GM21825 (cell line): ENCODE results near the gene PDZK1.
"Not testable (repeated sequence)": the region's sequence is repeated elsewhere in the genome, so short reads cannot be mapped to it uniquely, and the experiment has no call there.

Experiments used
- ATAC-seq: cut with Tn5 transposase; IDR thresholded peaks from one replicate; pipeline ENCODE4 v1.9.1; 2021; ENCODE audit warnings: mild to moderate bottlenecking, moderate library complexity; ENCODE audit not compliant: unreplicated experiment

The PDZK1 gene

DNA sequence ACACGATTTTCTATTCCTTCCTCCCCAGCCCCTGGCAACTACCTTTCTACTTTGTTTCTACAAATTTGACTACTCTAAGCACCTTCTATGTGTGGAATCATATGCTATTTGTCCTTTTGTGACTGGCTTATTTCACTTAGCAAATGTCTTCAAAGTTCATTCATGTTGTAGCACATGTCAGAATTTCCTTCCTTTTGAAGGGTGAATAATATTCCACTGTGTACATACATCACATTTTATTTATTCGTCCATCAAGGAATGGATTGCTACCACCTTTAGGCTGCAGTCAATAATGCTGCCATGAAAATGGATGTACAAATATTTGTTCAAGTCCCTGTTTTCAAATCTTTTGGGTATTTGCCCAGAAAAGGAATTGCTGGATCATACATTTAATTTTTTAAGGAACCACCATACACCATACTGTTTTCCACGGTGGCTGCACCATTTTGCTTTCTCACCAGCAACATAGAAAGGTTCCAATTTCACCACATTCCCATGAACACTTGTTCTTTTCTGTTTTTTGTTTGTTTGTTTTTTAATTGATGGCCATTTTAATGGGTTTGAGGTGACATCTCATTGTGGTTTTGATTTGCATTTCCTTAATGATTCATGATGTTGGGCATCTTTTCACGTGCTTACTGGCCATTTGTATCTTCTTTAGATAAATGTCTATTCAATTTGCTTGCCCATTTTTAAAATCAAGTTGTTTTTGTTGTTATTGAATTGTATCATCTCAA is 3.3 kb upstream of the PDZK1 start:
- no peak for ATAC-seq

DNA sequence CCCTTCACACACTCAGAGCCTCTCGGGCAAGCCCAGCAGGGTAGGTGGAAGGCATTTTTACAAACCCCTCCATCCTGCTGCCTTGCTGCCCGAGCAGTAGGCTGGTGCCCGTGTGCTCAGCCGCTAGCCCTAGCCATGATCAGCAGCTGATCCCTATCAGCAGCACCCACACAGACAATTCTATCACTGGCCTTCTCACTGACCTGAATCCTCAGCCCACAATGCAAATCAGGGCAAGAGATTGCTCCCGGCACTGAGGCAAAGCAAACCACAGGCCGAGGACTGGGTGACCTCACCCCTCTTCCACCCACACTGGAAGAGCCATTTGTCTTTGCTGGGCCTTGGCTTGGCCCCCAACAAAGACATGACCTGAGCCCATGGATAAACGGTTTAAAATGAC is 895 bp upstream of the PDZK1 start:
- no peak for ATAC-seq

DNA sequence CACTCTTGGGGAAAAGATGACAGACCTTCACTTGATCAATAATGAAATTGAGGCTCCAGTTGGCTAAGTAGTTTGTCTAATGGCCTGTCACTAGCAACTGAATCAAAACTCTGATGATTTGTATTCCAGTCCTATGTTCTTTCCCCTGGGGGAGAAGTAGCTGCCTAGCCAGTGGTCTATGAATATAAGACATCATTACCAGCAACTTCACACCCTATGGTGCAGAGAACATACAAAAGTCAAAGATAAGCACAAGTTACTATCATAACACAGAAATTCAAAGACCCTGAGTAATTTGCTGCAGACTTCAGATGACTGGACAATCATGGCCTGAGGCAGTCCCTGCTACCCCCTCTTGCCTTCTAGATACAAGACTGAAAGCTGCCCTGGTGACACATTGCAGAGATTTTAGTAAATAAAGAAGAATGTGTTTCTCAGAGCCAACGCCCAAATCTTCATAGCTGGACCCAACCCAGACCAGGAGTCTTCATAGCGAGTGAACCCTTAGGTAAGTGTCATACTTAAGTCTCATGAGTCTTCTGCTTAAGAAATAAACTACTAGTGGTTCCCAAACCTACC is 993 bp downstream of the PDZK1 start:
- ATAC-seq: no peak

DNA sequence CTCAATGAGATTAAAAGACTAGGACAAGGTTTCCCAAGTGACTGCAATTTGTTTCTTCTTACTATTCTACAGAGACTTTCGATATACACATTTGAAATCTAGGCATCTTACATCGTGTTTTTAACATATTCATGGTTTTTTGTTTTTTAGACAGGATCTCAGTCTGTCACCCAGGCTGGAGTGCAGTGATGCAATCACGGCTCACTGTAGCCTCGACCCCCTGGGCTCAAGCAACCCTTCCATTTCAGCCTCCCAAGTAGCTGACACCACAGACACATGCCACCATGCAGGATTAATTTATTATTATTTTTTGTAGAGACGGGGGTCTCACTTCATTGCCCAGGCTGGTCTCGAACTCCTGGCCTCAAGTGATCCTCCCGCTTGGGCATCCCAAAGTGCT is 1.5 kb downstream of the PDZK1 start:
- no peak for ATAC-seq

DNA sequence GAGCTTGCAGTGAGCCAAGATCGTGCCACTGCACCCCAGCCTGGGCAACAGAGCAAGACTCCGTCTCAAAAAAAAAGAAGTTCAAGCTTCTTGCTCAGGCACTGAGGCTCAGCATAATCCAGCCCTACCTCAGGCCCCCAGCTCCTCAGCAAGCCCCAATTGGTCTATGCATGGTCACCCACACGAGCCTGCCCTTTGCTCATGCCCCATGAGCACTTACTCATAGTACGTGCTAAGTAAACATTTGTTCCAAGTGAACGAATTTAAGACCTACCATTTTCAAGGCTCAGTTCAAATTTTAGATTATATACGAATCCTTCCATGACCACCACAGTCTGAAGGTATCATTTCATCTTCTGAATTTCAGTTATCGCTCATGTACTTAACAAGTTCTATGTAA is 4.3 kb downstream of the PDZK1 start:
- ATAC-seq: no peak

DNA sequence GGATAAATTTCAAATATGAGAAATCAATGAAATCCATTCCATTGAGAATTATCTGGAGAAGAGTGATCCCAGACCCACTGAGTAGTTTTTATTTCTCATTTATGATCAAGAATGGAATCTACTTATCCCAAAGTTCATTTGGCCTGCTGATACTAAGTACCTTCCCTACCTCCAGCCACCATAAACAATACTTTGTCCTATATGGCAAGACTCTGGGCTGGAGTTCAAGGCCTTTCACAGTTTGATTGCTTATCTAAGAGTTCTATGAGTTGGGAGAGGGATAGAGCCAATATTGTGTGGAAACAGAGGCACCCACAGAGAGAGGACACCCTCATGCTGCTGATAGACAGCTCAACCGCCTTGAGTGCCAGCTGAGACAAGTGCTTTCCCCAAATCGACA is 5.1 kb downstream of the PDZK1 start:
- no peak for ATAC-seq

DNA sequence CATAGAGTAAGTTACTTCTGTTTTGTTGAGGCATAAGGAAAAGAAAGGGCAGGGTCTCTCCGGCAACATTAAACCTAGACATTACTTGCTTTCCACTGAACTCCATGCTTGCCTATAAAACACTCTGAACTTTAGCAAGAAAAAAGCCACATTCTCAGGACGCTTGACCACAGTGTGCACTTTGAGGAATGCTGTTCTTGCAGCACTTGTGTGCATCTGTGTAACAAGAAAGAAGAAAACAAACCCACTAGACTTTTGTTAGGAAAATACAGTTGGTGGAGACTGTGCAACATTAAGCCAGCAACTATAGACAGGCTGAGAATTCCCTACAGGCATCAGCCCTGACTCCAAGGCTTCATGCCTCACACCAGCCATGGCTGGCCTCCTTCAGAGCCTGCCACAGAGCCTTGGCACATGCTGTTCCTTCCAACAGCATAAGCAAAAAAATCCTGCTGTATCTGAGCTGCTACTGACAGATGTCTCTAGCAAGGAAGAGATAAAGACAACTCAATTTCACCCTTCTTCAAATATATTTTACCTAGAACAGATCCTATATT is 5.8 kb downstream of the PDZK1 start:
- no peak for ATAC-seq

DNA sequence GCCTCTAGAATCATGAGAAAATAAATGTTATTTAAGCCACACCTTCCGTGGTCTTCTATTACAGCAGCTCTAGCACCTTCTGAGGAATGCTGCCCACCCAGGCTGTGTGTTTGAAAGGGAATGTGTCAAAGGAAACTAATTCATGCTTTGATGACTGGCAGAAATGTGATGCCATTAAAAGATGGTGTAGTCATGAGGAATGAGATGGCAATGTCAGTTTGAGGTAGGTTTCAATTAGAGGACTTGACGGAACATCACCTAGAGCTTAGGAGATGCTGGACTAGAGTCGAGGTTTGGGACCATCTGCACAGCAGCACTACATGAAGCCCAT is 10.6 kb downstream of the PDZK1 start:
- ATAC-seq: no peak

DNA sequence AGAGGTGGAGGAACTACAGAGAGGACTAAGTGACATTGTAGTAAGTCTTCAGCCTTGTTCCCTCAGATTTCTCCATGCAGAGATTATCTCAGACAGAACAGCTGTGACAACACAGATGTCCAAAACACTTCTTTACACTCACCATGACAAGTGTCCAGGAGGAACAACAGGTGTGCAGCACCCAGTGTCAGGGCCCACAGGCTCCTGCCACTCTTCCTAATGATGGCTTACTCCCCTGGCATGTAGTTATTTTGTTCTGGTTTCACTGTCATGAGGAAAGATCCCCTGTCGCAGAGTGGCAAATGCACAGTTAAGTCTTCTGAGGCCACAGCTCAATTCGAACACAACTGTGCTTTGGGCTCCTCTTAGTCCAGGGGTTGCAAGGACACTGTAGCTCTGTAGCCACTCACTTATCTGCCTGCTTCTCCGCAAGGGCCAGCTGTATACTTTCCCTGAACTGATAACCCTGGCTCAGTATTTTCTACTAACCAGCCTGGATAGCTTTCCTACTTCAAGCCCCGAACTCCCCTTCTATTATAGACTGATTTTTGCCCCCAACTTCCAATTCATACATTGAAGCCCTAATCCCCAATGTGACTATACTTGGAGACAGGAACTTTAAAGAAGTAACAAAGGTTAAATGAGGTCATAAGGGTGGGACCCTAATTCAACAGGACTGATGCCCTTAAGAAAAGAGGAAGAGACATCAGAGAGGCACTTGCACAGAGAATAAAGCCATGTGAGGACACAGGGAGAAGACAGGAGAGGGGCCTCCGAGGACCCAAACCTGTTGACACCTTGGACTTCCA is 11.1 kb downstream of the PDZK1 start:
- ATAC-seq: no peak

DNA sequence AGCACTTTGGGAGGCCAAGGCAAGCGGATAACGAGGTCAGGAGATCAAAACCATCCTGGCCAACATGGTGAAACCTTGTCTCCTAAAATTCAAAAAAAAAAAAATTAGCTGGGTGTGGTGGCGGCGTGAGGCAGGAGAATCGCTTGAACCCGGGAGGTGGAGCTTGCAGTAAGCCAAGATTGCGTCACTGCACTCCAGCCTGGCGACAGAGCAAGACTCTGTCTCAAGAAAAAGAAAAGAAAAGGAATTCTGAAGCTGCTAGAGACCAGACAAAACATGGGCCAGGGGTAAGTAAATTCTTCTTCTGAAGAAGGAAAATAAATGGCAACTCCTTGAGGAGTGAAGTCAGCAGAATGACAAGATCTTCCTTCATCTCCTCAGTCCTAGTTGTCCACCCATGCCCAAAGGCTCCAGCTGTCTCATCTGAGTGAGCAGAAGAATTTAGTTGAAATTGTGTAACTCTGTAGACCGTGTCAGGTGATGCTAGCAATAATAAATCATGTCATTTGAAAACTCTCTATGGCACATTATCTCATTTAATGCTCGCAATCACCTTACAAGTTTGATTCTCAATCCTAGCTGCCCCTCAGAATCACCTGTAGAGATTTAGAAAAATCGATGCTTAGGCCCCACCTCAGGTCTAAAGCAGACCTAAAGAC is 14.3 kb downstream of the PDZK1 start:
- ATAC-seq: no peak

DNA sequence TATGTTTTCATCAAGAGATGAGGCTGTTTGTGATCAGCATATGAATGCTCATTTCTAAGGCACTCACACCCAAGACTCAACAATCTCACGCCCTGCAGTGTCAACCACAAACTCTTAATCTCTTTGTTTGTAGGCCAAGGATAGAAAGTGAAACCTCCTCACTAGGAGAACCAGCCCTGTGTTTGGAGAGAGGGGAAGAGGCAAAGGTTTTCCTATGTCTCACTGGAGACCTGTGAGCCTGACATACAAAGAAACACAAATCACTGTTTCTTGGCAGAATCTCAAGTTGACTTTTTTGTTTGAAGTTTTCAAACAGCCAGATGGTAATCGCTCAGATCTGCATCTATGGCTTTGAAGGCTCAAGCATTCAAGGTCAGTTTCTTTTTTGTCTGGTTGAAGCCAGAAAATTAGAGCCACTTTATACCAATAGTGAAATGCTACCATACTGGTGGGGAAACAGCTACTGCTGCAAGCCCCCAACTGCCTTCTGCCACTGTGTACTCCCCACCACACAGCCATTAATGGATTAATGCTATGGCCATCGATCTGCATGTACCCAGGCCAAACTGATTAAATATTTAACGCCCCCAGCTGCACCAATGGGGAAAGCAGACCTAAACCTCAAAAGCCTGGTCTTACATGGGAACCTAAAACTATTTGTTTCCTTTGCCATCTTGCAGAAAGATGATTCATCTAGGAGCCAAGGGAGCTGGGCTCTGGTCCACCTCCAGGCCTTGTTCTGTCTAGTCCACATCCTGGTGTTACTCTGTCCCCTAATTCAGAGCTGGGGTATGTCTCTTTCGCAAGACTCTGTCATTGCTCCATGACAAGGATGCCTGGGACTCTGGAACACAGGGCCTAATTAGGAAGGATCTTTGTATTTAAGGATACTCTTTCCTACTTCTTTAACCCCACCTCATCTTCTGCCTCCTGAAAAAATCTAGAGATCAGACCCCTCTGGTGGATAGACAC is 16.3 kb downstream of the PDZK1 start:
- ATAC-seq: peak; percentile 80

DNA sequence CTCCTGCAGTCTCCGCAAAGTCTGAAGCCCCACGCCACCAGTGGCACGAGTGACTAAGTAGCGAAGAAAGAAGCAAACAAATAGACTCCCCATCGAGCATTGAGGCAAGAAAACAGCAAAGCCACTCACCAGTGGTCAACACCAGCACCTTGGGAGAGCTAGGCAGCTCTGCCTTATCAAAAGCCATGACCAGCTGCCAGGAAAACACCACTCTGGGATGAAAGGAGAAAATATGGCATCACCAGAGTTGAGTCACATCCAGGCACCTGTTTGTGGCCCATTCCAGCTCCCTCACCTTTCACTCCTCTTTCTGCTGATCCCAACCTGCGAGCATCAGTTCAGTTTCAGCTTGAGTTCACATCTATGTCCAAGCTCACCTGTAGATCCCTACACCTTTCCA is 17.2 kb downstream of the PDZK1 start:
- no peak for ATAC-seq

DNA sequence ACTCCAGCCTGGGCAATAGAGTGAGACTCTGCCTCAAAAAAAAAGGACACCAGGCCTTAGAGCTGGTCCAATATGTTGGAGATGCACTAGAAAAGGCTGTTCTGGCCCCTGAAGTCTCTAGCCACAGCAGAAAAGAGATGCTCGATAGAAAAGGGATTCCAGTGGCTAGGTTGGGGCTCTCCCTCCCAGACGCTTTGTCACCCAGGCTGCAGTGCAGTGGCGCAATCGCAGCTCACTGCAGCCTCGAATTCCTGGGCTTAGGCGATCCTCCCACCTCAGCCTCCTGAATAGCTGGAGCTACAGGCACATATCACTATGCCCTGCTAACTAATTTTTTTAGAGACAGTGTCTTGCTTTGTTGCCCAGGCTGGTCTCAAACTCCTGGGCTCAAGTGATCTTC is 18.2 kb downstream of the PDZK1 start:
- ATAC-seq: no peak

DNA sequence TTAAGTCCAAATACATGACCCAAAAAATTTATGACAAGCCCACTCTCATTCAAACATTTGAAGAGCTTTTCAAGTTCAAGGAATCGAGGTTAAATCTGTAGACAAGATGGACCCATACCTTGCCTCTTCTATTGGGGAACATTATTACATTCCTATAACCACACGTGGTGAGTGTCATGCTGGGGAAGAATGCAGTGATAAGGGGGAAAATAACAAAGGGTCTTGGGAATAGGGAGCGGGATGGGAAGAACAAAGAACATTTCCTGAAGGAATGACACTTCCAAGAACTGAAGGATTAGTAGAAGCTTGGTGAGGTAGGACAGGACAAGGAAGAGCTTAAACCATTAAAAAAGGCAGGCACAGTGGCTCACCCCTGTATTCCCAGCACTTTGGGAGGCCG is 18.8 kb downstream of the PDZK1 start:
- no peak for ATAC-seq

DNA sequence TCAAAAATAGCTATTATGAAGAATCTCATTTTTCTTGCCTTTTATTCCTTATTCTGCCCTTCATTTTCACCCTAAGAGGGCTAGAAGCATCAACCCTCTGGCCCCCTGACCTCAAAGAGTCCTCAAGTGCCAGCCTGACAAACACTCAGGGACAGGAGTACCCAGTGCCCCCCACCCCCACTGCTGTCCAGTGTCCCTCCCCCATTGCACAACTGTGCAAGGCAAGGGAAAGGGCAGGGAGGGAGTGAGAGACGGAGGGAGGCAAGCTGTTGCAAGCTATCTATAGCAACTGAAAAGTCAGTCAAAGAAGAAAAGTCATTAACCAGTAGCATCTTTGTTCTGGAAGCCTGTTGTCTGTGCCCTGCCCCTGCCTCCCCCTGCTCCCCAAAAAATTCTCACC is 21.1 kb downstream of the PDZK1 start:
- not testable (repeated sequence) for ATAC-seq

DNA sequence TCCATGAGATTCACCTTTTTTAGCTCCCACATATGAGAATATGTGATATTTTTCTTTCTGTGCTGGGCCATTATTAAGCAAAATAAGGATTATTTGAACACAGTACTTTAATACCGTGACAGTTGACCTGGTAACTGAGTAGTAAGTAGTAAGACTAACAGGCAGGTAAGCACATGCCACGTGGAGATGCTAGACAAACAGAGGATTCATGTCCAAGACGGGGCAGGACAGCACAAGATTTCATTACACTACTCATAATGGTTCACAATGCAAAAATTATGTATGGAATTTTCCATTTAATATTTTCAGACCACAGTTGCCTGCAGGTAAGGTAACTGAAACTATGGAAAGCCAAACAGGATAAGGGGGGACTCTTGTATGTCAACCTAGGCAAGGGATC is 22.3 kb downstream of the PDZK1 start:
- not testable (repeated sequence) for ATAC-seq

DNA sequence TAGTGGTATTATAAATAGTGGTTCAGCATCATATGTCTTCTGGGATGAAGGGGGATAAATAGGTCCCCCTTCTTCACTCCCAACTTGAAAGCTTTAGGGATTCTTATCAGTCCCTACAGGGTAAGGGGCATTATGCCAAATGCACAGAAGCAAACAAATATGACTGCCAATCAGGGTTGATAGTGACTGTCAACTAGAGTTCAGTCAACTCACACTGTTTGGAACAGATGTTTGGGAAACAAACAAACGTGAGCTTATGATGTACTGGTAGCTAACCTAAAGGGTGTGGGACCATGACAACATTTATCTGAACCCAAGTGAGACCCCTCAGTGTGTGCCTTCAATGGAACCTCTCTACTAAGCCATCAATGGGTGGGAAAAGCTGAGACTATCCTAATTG is 34.0 kb downstream of the PDZK1 start:
- not testable (repeated sequence) for ATAC-seq

DNA sequence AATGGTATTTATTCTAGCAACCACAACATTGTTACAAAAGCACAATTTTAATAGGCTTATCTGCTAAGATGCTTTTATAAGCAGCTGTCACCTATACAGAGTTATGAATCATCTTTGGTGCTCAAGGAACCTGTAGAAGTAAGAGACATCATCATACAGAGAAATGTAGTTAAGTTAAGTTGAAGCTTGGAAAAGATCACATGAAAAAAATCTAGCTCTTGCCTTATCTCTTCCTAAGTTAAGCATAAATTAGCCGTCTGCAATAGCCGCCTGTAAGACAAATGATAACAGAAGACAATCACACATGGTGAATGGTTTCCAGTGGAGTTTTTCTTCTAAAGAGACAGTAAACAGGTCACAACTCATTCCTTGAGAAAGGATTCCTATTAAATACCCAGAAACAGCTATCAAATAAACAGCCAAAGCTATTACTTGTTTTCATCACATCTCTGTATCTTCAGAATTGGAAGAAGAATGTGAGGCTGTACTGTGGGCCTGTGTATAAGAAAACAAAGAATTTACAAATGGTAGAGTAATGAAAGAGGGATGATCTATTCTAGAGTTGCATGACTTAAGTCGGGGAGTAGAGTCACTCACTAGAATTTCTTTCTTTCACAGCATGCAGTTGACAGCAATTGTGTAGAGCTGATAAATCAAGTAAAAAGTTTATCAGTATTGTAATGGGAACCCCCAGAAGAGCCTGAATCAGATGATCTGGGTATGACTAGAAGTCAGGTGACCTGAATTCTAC is 36.0 kb downstream of the PDZK1 start:
- ATAC-seq: not testable (repeated sequence)

DNA sequence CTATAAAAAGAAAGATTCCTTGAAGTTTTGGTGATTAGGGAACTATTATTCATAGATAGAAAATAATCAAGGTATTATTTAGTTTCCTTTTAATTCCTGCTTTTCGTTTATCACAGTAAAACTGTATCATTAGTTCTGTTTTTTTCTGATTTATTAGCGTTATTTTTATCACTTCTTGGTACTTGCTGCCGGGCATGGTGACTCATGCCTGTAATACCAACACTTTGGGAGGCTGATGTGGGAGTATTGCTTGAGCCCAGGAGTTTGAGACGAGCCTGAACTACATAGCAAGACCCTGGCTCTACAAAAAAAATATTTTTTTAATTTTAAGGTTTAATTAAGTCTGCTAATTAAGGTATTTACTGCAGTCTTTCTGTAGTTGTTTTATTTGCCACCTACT is 42.2 kb downstream of the PDZK1 start:
- ATAC-seq: not testable (repeated sequence)

DNA sequence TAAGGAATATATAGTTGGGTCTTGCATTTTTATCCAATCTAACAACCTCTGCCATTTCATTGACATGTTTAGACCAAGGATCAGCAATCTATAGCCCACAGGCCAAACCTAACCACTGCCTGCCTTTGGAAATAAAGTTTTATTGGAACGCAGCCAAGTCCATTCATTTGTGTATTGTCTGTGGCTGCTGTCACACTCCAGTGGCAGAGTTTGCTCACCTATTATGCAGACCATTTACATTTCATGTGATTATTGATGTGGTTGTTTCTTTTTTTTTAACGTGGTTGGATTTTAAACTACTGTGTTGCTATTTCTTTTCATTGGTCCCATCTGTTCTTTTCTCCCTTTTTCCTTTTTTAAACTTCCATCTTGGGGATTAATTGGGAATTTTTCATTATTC is 44.7 kb downstream of the PDZK1 start:
- ATAC-seq: peak; percentile 52
